HG02981 (cell line): ENCODE data around the gene CTLA4.
A peak's percentile ranks its signal among the peaks of the same experiment; 100 is the strongest.

Experiments
- ATAC-seq: cut with Tn5 transposase; IDR thresholded peaks from one replicate; pipeline ENCODE4 v1.9.1; 2021; ENCODE audit warnings: mild to moderate bottlenecking, moderate library complexity; ENCODE audit not compliant: unreplicated experiment

Gene CTLA4

DNA sequence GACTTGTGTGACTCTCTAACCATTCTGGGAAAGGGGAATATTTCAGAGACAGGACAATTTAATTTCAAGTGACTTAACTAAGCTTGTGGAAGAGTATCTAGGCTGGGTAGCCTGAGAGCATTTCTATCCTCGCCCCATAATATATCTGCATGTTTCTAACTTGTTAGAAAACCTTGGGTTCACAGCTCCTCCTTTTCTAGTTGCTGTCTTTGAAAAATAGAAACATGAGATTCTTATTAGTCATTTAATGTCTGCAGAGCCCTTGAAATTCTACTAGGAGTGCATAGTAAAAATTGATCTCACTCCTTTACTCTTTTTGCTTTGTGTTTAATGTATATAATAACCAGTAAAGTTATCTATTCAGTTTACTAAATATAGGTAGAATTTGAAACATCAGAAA is 22.4 kb downstream of the CTLA4 start:
- ATAC-seq, result no peak

DNA sequence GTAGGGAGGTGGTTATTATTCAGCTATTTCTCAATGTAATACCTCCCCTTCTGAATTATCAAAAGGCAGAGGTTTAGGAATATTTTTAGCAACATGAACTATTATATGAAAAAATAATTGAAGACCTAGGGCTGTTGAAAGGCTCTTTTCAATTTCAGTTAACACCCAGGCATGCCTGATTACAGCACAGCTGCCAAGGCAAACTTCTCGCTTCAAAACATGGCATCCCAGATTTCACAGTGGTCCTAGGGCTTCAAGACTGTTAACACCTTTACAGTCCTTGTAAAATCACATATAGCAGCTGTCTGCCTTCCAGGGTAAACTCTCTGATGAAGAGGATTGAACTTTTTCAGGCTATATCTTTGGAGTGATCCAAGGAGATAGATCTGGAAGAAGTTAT is 23.2 kb downstream of the CTLA4 start:
- ATAC-seq, result no peak

DNA sequence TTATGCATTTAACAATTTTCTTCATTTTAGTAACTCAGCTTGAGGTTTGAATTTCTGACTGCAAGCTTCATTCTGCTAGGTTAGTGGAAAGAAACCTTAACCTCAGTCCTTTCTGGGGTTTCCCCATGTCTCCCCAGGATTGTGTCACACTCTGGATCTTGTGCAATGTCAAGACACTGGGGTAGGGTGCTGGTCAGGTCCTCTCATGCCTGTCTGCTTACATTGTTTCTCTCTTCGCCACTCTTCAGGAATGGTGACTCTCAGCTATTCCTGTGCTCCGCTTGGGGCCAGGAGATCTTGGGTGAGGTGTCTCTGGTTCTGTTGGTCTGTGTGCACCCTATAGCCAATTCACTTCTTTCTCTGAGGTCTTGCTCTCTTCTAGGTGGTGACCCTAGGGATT is 23.9 kb downstream of the CTLA4 start:
- no peak for ATAC-seq

DNA sequence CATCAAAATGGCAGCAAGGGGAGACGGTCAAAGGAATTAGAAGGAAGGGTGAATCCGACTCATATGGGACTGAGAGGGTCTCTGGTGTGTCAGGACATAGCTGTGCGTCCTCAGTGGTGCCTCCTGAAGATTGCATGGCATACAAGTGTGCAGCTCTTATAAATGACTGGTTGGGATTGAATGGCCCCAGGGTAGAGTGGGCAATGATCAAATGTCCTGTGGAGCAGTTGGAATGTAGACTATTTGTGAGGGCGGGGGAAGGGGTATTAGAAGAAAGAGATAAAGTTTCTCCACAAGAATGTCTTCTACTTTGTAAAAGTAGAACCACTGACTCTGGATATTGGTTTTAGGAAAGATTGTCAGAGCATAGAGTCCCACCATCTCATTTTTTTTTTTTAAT is 24.6 kb downstream of the CTLA4 start:
- ATAC-seq, result no peak

DNA sequence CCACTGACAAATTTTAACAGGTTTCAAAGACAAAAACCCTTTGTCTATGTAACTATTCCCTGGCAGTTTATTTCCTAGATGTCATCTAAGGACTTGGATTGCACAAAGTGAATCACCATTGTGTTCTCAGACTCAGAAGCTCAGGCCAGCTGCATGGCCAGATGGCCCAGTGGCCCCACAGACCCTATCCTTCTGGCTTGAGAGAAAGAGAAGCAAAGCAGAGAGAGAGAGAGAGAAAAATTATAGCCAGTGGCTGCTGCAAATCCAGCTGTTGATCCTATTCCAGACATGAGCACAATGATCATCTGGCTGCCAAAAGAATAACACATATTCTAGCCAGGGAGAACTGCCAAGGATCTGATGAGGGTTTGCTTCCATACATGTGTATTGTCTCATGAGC is 25.8 kb downstream of the CTLA4 start:
- ATAC-seq, result no peak

DNA sequence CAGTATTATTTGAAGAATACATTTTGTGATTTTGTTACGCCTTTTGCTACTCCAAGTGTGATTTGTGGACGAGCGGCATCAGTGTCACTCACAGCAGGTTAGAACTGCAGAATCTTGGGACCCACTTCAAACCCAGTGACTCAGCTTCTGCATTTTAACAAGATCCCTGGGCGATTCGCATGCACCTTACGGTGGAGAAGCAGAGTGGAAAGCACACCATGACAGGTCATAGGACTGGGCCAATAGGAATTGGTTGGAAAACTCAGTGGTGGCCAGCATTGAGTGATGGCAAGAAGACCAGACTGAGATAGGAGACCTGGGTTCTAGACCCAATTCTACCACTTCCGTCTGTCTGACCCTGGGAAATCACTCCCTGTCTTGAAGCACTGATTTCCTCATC is 26.3 kb downstream of the CTLA4 start:
- no peak for ATAC-seq

DNA sequence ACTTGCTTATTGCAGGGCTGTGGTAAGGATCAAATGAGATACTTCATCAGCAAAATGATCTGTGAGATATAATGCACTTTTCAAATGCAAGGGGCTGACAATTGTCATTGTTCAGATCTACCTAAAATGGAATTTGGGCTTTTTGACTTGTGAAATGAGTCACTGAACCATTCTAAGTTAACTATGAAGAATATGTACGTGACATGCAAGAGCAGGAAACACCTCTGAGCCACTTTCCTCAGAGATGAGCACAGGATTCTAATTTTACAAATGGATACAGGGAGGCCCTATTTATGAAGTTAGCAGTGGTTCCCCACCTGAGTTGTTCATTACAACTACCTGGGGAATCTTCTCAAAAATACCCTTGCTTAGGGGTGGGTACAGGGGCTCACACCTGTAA is 26.7 kb downstream of the CTLA4 start:
- peak; percentile 51 for ATAC-seq

DNA sequence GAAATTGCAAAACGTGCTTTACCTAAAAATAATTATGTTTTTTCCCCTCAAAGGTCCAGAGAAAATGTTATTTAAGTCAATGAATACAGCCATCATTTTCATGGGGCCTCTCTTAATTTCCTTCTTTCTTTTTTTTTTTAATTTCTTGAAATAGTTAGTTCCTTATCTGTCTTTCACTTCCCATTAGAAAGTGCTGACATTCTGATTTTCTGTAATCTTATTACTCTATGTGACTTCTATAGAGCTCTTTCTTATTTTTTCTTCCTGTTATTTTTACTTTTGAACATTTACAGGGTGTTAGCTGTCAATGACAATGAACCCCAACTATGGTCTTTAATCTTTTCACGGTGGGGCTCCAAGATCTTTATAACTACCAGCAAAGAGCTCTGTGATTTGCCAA is 30.0 kb downstream of the CTLA4 start:
- ATAC-seq, result no peak

DNA sequence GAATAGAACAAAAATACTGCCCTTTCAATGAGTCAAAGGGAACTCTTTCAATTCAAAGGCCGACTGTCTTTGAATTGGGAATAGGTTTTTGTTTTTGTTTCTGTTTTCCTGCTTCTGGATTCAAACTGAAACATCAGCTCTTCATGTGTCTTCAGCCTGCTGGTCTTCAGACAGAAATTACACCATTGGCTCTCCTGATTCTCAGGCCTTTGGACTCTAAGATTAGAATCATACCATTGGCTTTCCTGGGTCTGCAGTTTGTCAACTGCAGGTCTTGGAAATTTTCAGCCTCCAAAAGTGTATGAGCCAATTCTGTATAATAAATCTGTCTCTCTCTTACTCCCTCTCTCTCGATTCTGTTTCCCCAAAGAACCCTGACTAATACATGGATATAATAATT is 31.1 kb downstream of the CTLA4 start:
- ATAC-seq, result no peak

DNA sequence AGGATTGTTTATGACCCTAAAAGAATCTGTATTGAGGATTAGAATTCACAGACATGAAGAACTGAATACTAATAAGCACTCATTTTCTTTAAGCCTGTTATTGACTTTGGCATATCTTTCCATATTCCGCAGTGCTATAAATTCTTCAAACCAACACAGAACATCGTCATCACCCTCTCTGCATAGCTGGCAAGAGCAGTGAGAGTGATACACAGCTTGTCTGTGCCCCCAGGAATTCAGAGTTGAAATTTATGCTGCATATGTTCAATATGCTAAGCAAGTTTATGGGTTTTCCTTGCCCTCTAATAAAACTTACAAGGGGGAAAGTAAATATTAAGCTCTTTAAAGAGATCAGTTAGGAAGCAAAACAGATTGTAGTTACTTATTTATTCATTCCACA is 32.7 kb downstream of the CTLA4 start:
- no peak for ATAC-seq

DNA sequence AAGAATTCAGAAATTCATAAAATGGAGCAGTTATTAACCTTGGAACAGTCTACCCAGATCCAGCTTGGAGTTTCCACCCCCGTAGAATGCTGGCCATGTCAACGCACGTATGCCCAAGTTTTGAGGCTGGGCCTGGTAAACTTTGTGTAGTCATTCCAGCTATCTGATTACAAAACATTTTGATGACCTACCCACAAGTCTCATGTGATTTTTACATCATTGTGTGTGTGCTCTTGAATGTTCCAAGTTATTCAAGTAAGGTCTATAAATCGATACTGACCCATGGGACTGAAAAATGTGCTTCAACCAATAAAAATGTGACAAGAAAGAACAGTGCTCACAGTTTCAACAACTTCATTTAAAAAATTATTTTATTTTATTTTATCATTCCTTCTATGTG is 36.5 kb downstream of the CTLA4 start:
- ATAC-seq, result no peak

DNA sequence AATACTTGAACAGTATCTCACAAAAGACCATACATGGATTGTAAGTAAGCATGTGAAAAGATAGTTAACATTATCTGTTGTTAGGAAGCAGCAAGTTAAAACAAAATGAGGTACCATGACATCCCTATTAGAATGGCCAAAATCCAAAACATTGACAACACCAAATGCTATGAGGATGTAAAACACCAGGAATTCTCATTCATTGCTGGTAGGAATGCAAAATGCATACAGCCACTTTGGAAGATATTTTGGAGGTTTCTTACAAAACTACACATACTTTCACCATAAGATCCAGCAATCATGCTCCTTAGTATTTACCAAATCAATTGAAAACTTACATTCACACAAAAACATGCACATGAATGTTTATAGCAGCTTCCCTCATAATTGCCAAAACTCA is 38.1 kb downstream of the CTLA4 start:
- ATAC-seq, result no peak

DNA sequence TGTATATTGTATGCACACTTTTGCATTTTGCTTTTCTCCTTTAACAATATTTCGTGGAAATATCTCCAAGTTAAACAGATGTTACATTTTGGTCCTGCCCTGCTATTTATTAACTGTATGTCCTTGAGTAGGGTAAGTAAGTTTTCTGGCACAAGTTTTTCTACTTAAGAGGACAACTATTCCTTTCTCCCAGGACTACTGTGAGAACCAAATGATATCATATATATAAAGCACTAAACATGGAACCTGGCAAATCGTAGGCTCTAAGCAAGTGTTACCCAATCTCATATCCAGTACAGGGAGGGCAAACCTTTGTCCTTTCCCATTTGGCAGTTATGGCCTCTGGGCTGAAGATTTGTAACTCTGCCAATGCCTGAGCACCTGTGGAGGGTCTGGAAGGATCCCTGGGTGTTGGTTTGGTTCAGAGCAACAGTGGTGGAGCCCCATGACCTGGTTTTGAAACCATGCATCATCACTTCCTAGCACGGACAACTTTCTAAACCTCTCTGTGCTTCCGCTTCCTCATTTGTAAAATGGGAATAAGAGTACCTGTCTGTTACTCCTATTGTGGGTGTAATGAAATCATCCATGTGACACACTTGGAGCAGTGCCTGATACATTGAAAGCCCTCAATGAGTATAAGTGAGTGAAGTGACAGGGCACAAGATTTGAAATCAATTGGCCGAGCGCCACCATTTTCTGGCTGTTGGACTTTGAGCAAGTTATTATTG is 40.7 kb downstream of the CTLA4 start:
- no peak for ATAC-seq

DNA sequence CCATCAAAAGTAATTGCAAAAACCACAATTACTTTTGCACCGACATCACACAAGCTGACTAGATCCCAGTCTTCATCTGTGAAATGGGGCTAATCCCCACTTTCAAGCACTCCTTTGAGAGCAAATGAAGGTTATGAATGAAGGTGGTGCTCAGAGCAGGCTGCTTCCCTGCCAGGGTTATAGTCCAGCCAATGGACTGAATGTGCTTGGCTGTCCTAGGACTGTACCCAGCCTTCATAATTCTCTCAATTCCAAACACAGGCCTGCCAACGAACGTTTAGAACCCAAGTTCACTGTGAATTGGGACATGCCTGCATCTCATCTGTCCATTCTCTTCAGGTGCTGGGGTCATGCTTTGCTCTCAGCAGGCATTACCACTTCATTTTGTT is 41.2 kb downstream of the CTLA4 start:
- no peak for ATAC-seq

DNA sequence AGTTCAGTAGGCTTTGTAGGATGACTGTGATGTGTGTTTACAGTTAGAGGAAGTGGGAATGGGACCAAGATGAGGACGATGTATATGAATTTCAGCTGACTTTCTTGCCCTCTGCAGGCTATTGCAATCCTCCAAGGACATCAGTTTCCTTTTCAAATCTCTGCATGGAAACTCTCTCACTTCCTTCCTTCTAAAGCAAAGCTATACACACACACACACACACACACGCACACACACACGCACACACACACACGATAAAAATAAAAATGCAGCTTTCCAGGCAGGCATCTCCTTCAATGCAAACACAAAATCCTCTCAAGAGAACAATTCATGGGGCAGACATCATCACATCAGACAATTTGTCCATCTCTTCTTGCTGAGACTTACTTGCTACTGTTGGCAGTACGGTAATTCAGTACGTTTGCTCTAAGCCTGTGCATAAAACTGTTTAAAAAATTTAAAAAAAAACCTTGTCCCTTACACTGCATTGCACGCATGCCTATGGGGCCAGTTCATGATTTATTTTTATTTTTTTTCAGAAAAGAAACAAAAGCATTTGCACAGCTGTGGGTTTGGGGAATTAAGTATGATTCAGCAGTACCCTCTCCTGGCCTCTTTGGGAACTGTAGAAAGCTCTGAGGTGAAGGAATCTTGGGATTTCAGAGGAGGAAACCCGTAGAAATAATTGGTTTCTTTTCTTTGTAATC is 41.8 kb downstream of the CTLA4 start:
- ATAC-seq, result no peak

DNA sequence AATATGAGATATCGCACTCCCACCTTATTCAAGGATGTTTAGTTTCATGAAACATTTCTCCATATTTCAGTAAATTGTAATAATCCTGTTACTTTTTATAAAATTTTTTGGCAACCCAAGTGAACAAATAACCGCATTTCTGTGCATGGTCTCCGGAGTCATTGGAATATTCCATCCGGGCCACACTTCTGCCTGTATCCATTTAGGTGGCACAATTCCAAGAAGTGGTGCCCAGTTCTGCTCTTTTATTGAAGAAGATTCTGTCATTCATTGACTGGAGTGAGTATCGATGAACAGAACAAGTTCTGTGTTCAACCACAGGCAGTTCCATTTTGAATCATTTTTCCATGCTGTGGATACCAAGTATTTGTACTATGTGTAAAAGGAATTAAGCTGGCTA is 42.4 kb downstream of the CTLA4 start:
- ATAC-seq, result no peak

DNA sequence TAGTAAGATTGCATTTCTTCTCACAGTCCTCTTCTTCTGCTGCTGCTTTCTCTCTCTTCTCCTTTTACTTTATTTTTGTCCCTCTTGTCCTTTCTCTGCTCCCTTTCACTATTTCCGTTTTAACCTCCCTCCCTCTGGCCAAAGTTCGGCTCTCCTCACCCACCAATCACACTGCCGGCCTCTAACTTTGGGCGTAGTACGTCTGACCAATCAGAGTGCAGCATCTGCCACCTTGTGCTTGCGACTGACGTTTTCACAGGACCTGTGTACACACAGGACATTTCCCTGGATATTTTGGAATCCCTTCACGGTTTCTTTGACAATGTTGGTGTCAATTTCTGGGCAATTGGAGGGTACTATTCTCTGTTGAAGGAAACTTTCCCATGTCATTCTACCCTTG is 46.4 kb downstream of the CTLA4 start:
- ATAC-seq, result no peak

DNA sequence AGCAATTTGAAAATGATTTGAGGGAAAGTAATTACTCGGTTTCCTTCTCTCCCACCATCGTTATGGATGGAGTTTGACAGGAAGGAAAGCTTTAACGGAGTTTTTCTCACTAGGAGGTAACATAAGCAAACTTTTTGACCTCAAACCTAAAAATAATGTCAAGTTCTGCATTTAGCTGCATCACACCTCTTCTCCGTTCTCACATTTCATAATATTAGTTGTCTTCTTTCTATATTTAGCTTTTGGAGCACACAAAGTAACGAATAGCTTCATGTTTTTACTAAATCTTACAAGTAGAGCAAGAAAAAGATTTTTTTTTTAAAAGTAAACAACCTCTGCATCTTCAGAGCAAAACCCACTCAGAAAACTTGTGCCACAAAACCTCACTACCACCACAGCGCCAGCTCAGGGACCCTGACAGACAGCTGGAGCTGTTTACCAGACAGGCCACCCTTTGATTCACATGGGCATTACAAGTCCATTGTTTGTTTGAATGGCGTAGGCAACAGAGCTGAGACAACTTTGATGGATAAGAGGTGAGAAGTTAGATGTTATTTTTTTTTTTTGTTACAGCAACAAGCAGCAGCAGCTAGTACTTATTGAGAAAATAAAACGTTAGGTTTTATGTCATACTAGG is 47.1 kb downstream of the CTLA4 start:
- ATAC-seq, result no peak

DNA sequence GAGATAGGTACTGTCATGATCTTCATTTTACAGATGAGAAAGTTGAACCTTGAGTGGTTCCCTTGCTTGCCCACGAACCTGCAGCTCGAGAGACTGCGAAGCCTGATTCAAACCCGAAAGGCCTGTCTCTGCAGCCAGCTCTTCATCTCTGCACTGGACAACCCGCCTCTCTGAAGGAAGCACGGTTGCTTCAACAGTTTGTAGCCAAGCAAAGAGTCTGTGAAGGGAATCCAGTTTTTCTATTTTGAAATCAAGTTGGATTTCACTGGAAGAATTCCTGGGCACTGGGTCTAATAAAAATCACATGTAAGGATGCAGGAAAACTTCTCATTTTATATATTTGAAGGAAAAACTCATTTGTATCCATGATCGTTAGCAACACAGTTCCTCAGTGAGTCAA is 47.7 kb downstream of the CTLA4 start:
- ATAC-seq, result no peak

DNA sequence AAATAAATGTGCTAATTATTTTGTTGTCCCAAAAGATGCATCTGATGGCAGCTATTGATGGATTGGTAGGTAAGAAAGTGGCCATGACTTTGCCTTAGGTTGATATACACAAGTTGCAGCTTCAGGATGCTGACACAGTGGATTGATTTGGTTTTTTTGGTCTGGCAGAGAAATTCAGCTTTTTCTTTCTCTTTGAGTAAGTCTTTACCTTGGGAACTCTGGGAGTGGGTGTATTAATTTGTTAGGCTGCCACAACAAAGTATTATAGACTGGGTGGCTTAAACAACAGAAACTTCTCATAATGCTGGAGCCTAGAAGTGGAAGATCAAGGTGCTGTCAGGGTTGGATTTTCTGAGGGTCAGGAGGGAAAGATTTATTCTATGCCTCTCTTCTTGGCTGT is 49.2 kb downstream of the CTLA4 start:
- no peak for ATAC-seq

DNA sequence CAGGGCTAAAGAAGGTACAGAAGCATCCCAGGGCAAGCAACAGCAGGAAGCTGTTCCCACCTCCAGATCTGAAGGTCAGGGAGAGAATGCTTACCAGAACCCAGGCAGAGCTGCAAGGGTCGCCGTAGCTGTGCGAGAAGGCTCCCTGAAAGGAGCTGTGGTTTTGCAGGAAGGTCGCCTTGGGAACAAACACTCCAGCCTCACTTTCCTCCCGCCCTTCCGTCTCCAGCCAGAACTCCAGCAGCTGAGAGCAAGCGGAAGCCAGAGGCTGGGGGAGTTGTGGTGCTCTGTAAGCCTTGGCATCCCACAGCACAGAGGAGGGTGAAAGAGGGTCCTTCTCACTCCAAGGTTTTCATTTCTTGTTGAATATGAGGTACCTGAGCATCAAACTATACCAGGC is 50.7 kb downstream of the CTLA4 start:
- ATAC-seq, result no peak

DNA sequence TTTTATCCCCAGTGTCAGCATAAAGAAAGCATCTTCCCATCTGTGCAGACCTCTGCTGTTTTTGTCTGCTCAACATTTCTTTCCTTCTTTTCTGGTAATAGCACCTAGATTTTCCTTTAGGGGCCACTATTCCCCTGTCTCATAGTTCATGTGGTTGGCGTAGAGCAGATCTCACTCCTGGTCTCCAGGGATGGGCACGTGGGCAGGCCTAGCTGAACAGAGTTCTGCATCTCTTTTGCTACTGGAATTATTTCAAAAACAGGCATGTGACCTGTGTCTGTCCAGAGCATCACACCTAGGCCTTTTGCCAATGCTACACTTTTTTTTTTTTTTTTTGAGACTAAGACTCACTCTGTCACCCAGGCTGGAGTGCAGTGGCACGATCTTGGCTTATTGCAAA is 51.3 kb downstream of the CTLA4 start:
- no peak for ATAC-seq
